ENCODE measurements around the gene OGA.

The OGA gene

DNA sequence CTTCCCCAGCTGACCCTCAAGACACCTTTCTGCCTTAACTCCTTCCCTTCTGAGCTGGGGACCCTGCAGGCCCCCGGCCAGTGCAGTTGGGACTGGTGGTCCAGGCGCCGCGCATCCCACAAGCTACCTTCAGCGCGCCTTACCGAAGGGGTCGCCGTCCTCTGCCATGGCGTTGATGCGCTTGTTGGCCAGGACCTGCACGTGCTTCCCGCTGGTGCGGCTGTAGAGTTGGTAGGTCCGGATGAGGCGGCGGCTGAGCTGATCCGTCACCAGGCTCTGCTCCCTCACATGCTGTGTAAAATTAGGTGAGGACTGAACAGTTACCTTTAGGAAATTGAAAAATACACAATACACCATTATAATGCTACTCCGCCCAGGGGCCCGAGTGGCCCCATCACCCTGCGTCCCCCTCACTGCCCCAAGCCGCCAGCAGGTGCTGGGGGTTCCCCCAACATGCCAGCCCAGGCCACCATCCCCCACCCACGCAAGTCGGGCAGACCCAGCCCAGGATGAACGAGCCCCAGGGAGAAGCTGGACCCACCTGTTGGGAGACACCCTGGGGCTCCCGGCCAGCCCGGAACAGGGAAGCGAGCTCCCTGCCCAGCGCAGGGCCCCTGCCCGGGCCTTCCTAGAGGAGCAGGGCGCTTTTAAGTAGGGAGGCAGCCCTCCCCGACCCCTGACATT is 43.5 kb downstream of the OGA start:
- no peak for DNase-seq

DNA sequence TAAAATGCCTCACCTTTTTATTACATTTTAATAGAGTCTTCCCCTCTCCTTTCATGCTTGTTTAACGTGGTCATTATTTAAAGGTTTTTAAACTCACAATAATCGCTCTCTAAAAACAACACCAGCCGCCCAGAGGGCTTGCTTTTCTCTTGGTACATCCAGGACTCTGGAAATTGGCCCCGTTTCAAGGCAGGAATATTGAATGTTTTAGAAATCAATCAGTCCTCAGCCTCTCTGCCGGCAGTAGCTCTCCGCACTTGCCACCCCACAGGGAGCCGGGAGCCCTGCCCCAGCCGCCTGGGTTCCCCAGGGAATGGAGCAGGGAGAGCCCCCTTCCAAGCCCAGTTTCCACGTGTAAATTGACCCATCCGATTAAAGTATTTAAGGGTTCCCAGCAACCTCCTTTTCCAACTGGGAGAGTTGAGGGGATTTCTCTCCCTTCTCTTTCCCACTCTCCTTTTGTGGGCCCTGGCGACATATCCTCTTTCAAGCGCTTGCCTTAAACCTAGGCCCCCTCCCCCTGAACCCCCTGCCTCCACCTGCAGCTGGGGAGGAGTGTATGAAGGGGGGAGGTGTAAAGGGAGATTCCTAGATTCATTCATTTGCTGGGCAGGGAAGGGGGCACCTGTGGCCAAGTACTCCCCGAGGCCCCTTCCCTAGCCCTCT is 44.2 kb downstream of the OGA start:
- DNase-seq: no peak

DNA sequence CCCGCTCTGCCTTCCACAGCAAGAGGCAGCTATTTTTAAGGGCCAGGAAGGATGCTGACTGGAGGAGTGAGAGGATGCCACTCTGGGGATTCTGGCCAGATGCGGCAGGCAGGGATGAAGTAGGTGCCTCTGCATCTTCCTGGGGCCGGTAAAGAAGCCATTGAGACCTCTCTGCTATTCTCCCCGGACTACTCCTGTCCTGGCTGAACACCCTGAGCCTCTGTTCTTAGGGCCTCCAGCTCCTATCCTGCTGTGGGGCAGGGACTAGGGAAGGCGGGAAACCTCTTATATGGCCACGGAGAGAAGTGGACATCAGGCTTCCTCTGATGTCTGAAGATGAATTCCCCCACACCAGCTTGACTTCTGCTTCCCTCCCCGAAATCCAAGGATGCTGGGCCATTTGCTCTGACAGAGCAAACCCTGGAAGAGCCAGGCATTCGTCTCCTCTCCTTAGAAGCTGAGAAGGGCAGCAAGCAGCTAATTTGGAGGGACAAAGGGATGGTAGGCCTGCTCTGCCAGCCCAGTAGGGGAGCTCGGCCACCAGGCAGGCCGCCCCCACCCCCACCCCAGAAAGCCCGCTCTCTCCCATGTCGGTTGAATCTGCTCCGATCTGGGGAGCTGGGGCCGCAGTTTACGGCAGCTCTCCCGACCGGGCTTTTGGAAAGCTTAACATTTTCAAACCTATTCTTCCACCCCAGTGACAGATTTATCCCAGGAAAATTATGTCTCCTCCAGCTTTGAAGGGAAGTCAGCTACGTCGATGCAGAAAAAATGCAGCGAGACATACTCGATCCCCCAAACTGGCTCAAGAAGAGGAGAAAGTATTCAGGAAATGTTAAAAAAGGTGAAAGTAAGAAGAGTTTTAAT is 45.1 kb downstream of the OGA start:
- no peak for DNase-seq

DNA sequence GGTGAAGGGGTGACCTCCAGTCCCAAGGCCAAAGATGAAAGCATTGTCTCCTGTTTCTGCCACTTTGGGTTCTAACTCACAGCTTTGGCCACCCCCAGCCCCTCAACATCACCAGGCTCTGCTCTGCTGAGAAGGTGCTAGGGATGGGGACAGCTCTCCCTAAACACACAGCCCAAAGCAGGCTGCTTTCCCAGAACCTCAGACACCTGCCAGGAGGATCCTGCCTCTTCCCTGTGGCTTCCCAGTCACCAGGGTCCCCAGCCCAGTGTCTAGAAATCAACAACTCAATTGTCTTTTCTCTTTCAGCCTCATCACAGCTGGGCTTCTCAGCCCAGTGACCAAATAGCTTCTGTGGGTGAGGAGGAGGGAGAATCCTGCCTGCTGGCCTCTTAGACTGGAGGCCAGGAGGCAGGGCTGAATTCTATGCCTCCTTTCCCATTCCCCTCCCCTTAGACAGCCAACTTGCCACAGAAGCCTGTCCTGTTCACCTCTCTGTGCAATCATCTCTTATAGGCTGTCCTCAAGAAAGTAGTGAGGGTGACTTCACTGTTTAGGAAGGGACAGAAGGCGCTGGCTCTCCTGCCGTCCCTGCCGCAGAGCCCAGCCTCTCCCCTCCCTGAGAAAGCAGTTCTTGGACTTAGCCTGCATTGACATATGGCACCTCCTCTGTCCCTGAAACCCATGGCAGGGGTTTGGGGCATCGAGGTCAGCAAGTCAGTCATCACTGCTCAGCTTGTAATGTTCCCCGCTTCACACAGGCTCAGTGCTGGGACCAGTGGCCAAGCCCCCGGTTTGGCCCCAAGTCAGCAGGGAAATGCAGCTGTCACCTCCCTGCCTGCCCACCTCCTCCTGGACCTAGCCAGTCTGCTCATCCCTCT is 46.0 kb downstream of the OGA start:
- no peak for DNase-seq

DNA sequence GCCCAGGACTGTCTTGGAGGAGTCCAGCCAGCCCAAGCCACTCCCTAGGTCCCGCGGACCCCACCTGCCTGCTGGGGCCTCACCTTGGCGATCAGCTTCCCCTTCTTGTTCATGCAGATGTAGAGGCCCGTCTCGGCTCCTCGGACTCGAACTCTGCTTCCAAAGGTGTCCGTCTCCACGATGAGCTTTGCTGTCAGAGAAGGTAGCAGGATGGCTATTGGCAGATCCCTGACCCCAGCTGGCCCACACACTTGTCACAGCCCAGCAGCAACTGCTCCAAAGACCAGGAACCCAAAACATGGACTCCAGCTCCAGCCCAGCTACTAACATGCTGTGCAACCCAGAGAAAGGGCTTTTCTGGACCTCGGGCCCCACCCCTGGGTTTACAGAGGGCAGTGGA is 46.9 kb downstream of the OGA start:
- no peak for DNase-seq

DNA sequence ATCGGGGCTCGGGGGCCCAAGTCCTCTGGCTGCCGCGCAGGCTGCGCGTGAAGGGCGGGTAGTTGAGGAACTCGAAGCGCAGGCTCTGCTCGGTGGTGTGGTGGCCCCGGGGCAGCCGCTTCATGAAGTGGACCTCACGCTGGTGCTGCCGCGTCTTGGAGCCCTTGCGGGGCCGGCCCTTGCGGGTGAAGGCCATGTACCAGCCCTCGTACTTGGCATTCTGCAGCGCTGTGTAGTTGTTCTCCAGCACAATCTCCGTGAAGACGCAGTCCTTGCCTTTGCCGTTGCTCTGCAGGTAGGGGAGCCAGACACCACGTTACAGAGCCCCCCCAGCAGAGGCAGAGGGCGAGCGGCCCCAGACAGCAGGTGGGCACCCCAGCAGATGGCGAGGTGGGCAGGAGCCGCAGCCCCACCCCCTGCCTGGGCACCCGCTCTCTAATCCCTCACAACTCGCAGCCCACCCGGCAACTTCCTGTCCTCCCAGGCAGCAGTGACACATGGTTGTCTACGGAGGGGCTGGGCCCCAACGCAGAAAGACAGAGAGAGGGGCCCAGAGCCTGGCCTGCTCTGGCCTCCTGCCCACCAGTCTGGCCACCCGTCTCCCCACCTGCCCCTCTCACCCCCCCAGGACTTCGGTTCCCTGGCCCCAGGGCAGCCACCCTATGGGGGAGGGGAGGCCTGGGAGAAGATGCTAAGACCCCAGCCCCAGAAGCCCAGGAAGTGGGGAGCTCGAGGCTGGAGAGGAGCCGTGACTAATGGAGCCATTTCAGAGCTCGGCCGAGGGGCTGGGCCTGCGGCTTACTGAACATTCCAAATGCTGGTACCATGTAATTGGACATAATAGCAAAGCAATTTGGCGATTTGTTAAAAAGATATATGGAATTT is 47.7 kb downstream of the OGA start:
- no peak for DNase-seq

DNA sequence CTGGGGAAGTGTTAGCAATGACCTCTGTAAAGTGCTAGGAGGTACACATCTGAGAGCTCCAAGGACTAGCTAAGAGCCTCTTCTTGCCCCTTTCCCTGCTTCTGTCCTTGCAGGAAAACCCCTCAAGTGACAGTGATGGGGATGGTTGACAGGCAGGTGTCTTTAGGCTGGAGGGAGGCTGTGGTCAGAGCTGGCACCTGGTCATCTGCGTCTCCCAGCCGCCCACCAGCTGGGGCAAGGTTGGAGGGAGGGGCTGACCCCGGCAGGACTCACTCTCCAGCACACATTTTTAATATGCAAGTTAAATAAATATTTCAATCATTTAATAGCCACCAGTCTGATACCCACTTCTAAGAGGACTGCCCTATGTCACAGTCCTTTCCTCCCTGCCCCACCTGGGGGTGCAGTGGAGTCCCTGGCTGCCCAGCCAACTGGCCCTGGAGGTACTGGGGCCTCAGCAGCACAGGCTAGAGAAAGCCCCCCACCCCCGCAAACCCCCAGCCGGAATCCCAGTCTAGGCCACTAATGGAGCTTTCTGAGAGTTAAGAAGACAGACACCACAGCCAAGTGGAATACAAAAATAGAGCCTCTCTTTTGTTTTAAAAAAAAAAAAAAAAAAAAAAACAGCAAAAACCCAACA is 48.6 kb downstream of the OGA start:
- DNase-seq: no peak

DNA sequence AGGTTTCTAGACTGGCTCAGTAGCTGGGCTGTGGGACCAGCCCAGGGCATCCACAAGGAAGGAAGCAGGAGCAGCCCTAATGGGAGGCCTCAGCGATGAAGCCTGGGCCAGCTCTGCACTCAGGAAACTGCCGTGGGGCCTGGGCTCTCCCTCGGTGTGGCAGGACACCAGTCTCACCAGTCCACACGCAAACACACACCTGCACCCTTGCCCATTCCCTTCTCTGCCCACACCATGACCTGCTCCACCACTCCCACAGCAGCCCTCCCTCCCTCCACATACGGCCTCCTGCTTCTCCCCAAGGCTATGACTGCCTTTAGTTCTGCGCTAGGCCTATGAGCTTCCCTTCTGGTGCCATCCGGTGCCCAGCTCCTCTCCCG is 49.5 kb downstream of the OGA start:
- DNase-seq: no peak

DNA sequence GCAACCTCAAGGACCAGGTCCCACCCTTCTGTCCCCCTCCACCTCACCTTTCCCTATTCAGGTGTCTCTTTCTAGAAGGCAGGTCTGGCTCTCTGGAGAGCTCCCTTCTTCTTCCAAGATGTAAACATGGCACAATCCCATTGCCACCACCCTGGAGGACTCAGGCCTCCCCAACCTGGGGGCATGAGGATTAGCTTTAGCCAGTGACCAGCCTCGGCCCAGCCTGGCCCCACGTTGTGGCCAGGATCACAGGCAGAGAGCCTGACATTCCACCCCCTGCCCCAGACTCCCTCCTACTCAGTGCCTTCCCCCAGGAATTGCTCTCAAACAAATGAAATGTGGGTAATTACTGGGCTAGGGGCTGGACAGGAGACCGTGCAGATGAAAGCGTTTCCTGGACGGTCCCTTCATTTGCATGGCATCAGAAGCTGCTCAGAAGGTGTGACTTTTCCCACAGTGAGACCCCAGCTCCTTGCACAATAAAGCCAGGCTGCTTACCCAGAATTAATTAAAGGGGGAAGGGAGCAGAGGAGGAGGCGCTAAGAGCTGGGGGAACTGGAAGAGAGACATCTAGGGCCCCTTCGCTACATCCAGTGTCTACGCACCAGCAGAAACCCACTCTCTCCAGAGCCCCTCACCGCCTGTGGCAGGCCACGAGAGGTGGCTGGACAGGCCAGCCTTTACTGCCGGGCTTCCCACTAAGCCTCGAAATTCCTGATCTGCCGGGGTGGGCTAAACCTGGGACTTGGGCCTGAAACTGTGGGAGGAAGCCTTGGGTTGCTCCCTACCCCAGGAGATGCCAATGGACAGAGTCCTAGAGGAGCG is 50.1 kb downstream of the OGA start:
- no peak for DNase-seq

DNA sequence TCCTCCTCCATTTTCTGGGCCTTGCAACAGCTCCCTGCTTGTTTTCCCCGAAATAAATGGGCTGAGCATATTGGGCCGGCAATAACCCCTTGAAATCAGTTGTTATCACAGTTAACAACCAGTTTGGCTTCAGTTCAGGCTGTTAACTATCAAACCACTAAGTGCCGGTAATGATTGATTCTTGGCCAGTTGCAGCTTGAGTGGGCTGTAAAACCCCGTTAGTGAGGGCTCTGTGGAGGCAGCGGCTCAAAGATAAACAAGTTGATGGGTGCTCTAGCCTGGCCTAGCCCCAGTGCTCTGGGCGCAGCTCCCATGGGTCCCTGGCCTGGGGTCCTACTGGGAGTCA is 50.7 kb downstream of the OGA start:
- DNase-seq: no peak

DNA sequence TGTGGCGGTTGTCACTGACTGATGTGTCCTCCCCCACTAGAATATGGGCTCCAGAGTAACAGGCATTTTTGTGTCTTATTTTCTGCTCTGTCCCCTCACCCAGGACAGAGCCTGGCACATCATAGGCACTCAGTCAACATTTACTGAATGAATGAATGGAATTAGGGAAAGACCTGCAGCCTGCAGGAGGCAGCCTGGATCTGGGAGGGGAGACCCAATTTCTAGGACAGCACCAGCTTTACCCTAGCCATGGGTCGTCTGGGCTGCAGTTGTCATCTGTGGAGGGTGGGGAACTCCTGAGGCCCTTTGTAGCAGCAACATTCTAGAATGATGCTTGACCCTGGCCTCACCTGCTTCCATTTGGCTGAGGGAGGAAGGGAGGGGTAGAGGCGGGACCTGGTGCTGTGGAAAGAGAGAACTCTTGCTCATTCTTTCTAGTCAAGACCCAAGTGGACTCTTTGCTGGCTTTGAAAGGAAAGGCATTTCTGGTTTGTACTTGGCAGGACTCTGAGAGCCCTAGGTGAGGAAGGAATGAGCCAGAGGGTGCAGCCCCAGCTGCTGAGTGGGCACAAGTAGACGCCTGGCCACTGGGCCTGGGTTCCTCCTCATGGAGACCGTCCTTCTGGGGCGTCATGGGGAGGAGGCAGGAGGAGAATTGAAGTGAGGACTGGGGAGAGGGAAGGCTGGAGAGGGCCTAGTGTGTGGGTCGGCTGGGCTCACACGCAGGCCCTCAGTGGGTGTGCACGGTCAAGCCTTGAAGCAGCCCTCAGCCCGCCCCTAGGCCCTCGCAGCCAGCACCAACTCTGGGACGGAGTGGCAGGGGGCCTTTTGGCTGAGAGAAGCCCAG is 51.3 kb downstream of the OGA start:
- no peak for DNase-seq

DNA sequence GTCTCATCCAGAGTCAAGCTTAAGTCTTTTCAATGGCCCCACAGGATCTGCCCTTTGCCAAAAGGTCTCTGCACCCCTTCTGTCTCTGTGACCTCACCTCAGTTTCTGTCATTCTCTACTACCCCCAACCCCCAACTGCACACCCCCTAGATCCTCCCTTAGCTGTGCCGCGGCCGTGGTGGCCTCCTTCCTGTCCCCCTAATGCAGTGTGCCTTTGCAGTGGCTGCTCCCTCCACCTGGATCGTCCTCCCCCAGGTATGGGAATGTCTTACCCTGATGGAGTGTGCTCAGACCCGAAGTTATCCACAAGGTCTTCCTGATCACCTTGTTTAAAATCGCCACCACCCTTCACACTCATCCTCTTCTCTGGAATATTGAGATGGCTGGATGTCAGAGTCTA is 51.9 kb downstream of the OGA start:
- no peak for DNase-seq

DNA sequence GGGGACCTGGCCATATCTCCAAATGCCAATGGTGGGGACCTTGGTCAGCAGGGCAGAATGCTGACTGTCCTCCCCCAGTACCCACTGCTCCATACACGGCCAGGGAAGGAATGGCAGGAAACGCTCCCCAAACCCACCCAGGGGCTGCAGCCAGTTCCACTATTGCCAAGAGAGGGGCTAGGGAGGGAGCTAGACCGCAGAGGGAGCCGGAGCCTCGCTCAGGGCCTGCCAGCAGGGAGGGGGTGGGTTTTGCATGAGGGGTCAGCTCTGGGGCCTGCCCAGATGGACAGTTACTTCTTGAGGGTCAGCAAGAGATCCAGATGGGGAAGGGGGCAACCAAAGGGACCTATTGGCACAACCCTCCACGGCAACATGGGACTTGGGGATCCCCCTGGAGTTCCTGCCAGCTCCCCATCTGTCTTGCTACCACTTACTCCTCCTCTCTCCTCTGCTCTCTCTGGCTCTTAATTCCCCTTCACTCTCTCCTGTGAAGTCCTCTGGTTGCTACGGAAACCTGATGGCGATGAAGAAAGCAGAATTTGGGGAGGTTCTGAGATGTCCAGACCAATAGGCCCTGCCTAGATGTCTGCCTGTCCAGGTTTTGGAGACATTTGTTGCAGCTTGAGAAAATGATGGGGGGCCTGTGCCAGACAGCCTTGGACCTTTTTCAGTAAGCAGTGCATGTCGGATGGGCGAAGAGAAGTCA is 55.0 kb downstream of the OGA start:
- no peak for DNase-seq

DNA sequence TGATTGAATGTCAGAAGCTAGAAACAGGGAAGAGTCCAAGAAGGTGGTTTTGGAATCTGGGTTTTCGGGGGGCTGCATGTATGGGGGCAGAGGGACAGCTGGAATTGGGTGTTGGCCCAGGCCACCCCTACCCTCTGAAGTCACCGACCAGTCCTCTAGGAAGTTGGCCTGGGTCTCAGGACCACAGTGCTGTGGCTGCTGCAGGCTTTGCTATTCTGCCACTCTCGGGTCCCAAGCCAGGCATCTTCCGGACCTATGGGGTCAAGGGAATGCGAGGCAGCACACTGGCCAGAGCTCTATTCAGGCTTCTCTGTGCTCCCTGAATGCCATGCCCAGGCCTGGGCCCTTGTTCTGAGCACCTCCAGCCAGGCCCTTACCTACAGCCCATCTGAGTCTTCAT is 55.5 kb downstream of the OGA start:
- DNase-seq: no peak

DNA sequence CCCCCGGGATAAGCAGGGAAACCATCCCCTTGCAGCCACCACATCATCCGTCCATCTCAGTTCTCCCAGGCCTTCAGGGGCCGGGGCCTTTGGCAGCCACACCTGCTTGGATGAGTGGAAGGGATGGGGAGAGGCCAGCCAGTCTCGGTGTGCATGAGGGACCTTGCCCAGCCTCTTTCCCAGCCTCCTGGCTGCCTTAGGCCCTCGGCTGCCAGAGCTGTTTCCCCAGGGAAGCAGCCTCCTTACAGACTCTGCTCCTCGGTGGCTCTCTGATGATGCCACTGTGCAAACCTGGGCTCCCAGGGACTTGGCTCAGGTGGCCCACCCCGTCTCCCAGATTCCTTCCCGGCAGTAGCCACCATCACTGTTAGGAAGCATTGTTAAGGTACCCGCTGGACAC is 57.0 kb downstream of the OGA start:
- no peak for DNase-seq

DNA sequence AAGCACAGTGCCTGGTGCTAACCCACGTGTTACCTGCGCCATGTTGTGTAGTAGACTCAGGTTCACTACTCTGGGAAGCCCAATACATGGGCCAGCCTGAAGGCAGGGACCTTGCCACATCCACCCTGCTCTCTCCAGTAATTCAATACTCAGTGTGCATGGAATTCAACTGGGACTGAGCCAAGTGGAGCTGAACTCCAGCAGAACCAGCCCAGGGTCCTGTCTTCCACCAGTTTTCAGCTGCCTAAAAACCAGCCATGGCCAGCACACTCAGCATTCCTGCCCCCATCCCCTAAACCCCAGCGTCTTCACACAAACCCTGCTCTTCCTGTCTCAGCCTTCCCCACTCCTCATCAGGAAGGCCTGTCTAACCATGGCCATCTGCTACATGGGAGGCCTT is 57.7 kb downstream of the OGA start:
- DNase-seq: no peak

DNA sequence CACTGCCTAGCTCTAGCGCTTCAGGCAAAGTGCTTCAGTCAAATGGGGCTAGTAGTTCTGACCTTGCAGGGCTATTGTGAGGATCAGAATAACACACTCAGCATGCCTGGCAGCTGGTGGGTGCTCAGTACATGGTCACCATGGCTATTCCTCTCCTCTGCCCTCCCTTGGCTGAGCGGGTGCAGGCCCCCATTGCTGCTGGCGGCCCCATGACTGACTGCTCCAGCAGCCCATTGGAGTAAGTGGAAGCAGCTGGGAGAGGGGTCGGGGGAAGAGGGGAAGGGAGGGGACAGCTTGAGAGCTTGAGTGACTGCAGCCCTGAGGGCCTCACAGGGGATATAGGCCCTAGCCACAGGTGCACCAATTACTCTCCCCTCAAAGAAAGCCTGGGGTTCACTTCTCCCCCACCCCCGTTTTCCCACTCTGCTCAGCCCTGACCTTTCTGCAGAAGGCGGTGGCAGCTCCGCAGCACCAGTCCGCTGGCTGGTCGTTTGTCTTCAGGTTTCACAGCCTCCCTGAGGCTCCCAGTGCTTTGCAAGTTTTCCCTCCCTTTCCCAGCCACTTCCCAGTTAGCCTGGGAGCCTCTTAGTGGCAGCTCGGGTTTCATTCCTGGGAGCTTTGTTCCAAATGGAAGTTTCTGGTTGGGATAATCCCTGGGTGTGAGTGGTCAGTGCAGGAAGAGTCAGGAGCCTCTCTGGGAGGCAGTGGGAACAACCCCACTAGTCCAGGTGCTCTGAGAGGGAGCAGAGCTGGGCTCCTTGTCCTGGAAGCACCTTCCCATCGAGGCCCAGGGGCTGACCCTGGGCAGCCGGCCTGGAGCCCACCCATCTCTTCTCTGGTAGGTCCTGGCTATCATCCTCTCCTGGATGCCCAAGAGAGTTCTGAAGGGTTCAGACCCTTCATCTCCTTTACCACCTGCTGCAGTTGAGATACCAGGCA is 58.7 kb downstream of the OGA start:
- DNase-seq: no peak

DNA sequence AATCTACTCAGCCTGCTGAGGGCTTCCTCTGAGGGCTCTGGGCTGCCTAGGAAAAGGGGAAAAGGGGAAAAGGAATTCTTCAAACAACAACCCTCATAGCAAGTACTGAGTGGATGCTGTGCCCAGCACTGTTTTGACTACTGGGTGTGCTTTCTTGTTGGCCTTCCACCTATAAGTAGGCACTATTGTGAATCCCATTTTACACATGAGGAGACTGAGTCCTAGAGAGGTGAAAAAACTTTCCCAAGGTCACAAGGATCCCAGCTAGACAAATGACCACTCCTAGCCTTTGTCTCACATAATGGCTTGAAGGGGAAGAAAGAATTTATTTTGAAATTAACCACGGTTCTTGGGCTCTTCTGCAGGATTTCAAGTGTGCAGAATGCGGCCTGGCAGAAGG is 59.4 kb downstream of the OGA start:
- no peak for DNase-seq
